ENCODE results near the gene PTGFRN.
"Not testable (repeated sequence)": the region's sequence is repeated elsewhere in the genome, so short reads cannot be mapped to it uniquely, and the experiment has no call there.

The PTGFRN gene

DNA sequence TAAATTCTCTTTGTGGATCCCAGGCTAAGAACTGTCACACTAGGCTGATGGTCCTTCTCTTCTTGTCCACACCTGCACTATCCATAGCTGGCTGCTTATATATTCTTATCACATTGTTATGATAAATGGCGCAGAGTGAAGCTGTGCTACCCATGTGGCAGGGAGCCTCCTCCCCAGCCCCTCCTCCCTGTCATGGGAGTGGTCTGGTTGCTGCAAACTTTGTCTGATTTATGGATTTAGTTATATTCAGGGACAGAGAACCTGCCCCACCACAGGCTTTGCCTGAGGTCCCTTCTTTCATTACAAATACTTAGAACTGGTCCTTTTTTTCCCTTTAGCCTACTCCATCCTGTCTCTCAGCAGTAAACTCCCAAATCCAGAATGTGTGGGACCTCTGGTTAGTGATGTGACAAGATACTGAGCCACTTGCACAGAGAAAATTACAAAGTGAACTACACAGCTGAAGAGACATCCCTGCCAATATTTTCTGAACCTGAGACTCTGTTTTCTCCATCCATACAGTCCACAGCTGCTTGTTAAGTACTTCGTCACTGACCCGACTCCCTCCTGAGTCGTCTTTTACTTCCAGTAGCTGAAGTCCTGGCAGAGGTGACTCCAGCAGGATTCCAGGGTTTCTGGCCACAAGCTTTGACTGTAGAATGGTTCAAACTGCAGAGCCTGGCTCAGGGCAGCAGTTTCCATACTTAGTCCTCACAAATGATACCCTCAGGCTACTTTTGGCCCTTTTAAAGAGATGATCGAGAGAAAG is 37.6 kb downstream of the PTGFRN start:
- no peak for DNase-seq

- no peak for DNase-seq
Measured at GRCh38 chr1:116948046-116948445, 38.3 kb downstream of the PTGFRN start.

DNA sequence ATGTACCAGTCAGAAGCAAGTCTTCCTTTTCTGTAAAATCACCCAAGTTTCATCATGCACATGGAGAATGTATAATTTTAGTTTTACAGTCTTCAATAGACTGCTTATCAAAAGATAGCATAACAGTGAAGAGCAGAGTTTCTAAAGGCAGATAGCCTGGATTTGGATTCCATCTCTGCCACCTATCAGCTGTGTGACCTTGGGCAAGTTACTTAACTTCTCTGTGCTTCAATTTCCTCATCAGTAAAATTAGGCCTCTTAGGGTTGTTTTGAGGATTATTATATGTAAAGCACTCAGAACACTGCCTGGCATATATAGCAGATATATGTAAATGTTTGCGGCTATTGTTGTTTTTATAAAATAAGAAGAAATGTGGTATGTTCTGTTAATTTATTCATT is 38.9 kb downstream of the PTGFRN start:
- DNase-seq = no peak

- no peak for DNase-seq
Measured at GRCh38 chr1:116949213-116949985, 39.7 kb downstream of the PTGFRN start.

DNA sequence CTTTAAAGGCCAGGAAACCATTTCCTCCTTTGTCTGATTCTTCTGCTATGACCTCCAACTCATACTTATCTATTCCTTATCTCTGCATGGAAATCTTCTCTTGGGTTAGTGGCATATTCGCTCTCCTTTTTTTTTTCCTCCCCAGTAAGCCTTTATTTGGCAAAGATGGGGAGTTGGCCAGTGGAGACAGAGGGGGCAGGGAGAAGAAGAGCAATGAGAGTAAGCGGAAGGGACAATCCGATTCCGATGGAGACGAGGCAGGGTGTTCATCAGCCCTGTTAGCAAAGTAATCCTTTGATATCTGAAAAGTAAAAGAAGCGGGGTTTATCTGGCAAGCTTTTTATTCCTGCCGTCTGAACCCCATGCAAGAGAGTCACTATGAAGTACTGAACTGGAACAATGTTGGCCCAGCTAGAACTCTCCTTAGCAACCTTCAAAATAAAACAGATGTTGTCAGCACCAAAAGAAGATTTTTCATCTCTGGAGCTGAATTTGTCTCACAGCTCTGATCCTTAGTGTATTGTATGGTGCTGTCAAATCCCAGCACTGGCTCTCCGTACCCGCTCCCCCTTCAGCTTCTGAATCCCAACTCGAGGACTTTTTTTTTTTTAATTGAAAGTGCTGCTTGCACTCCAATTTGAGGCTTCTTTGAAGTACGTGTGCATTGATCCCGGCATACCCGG is 40.9 kb downstream of the PTGFRN start:
- no peak for DNase-seq

GRCh38 chr1:116951200-116951935 is 41.7 kb downstream of the PTGFRN start:
- no peak for DNase-seq

GRCh38 chr1:116952738-116953275 is 43.1 kb downstream of the PTGFRN start:
- no peak for DNase-seq

- no peak for DNase-seq
Measured at GRCh38 chr1:116954440-116954839, 44.7 kb downstream of the PTGFRN start.

- no peak for DNase-seq
Measured at GRCh38 chr1:116956378-116956777, 46.7 kb downstream of the PTGFRN start.

DNA sequence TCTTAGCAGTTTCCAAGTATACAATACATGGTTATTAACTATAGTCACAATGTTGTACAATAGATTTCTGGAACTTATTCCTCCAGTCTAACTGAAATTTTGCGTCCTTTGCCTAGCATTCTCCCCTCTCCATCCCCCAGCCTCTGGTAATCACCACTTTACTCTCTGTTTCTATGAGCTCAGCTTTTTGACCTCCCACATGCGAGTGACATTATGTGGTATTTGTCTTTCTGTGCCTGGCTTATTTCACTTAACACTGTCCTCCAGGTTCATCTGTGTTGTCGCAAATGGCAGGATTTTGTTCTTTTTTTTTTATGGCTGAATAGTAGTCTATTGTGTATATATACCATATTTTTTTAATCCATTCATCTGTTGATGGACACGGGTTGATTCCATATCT is 47.9 kb downstream of the PTGFRN start:
- DNase-seq = no peak

GRCh38 chr1:116958110-116958509 is 48.4 kb downstream of the PTGFRN start:
- no peak for DNase-seq

GRCh38 chr1:116958977-116959376 is 49.3 kb downstream of the PTGFRN start:
- no peak for DNase-seq

DNA sequence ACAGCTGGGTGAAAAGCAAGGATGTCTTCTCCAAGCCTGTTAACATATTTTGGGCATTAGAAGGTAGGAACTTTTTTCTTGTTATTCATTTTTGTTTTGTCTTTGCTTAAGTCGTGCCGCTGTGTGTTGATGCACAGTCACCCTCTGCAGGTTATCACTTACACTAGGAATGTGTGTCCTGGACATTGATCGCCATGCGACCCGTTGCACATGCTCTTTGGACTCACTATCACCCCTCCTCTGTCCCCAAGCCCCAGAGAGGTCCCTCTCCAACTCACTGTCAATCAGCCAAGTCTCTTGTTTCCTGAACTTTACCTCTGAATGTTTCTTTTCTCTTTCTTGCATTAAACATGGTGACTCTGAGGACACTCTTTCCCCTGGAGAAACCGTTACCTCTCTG is 51.9 kb downstream of the PTGFRN start:
- DNase-seq = no peak

- DNase-seq = no peak
Measured at GRCh38 chr1:116962987-116963639, 53.4 kb downstream of the PTGFRN start.

- no peak for DNase-seq
Measured at GRCh38 chr1:116966791-116967190, 57.1 kb downstream of the PTGFRN start.

GRCh38 chr1:116968724-116969123 is 59.0 kb downstream of the PTGFRN start:
- DNase-seq = no peak

GRCh38 chr1:116971258-116971860 is 61.6 kb downstream of the PTGFRN start:
- DNase-seq = no peak

- DNase-seq = no peak
Measured at GRCh38 chr1:116971965-116972673, 62.4 kb downstream of the PTGFRN start.

DNA sequence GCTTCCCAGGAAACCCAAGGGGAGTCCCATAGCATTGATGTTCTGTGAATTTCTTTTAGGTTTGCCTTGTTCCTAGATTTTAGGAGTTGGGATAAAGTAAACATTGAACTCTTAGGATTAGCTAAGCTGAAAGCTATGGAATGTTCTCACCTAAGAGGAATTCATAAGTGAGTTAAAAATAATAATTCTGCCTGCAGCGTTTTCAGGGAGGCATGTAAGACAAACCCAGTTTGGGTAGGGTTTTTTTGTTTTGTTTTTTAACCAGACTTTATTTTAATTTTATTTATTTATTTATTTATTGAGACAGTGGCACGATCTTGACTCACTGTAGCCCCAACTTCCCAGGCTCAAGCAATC is 62.9 kb downstream of the PTGFRN start:
- DNase-seq = no peak

DNA sequence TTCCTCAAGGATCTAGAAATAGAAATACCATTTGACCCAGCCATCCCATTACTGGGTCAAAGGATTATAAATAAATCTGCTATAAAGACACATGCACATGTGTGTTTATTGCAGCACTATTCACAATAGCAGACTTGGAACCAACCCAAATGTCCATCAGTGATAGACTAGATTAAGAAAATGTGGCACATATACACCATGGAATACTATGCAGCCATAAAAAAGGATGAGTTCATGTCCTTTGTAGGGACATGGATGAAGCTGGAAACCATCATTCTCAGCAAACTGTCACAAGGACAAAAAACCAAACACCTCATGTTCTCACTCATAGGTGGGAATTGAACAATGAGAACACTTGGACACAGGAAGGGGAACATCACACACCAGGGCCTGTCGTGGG is 70.6 kb downstream of the PTGFRN start:
- not testable (repeated sequence) for DNase-seq

GRCh38 chr1:116981521-116982037 is 71.9 kb downstream of the PTGFRN start:
- no peak for DNase-seq

Data from hematopoietic multipotent progenitor cell treated with erythropoietin and hydrocortisone succinate and interleukin-3 and kit ligand, for 8 days (in vitro differentiated cells).